HG02870 (cell line): Measurements from ENCODE around the gene CCM2L.

Source experiments
- ATAC-seq: cut with Tn5 transposase; IDR thresholded peaks from one replicate; pipeline ENCODE4 v1.9.1; 2021; ENCODE audit warnings: mild to moderate bottlenecking, moderate library complexity; ENCODE audit not compliant: unreplicated experiment

The CCM2L gene

GRCh38 chr20:31991339-31991705 is 18.9 kb upstream of the CCM2L start:
- ATAC-seq = no peak

GRCh38 chr20:31992086-31992485 is 18.2 kb upstream of the CCM2L start:
- ATAC-seq = no peak

- no peak for ATAC-seq
Observed at GRCh38 chr20:31996996-31997395, 13.2 kb upstream of the CCM2L start.

GRCh38 chr20:31998246-31998645 is 12.0 kb upstream of the CCM2L start:
- no peak for ATAC-seq

- ATAC-seq = no peak
Observed at GRCh38 chr20:32003325-32003724, 6.9 kb upstream of the CCM2L start.

- ATAC-seq = no peak
Observed at GRCh38 chr20:32004963-32005362, 5.3 kb upstream of the CCM2L start.

GRCh38 chr20:32006053-32006452 is 4.2 kb upstream of the CCM2L start:
- no peak for ATAC-seq

- ATAC-seq = no peak
Observed at GRCh38 chr20:32006841-32007786, 3.1 kb upstream of the CCM2L start.

- no peak for ATAC-seq
Observed at GRCh38 chr20:32007787-32008616, 2.2 kb upstream of the CCM2L start.

GRCh38 chr20:32009564-32009963 is 674 bp upstream of the CCM2L start:
- no peak for ATAC-seq

- ATAC-seq = no peak
Observed at GRCh38 chr20:32010666-32011065, 428 bp downstream of the CCM2L start.

- ATAC-seq = no peak
Observed at GRCh38 chr20:32012159-32012688, 2.0 kb downstream of the CCM2L start.

- ATAC-seq = no peak
Observed at GRCh38 chr20:32013326-32013725, 3.1 kb downstream of the CCM2L start.

- no peak for ATAC-seq
Observed at GRCh38 chr20:32017711-32018251, 7.5 kb downstream of the CCM2L start.

GRCh38 chr20:32018269-32019155 is 8.3 kb downstream of the CCM2L start:
- no peak for ATAC-seq

- no peak for ATAC-seq
Observed at GRCh38 chr20:32019156-32019510, 8.9 kb downstream of the CCM2L start.

- no peak for ATAC-seq
Observed at GRCh38 chr20:32019563-32020463, 9.6 kb downstream of the CCM2L start.

- ATAC-seq = no peak
Observed at GRCh38 chr20:32021091-32021490, 10.9 kb downstream of the CCM2L start.

GRCh38 chr20:32024683-32025295 is 14.6 kb downstream of the CCM2L start:
- no peak for ATAC-seq
